GM12878 (cell line): ENCODE results near the gene CADM2. TPM values are rescaled to one million over a fixed set of nuclear protein-coding genes. Genes with fewer than 3 reads are reported as not detected.

Experiments
- ATAC-seq: fragments of 200-7000 bp; cut with Tn5 transposase; 3 replicates; pipeline ENCODE4 v1.9.1; 2020; ENCODE audit warnings: mild to moderate bottlenecking, moderate library complexity
- BruUV-seq: library from RNA; stranded (reverse); fragments of 400-500 nt; replicated peaks from 2 replicates; lab custom pipeline; 2021; lab: Mats Ljungman, UMichigan
- CTCF ChIA-PET: fragments of 300-600 bp; sonication (Branson Sonifier 250); formaldehyde crosslinking; extraction: SDS; loops from one replicate; lab custom pipeline; 2021; ENCODE audit warnings: inconsistent platforms; lab: Yijun Ruan, JAX
- POLR2A ChIA-PET: fragments of 350-600 bp; formaldehyde crosslinking; extraction: SDS; loops from one replicate; lab custom pipeline; 2021; ENCODE audit warnings: inconsistent platforms; lab: Charles Lee
- RAD21 ChIA-PET: fragments of 300-600 bp; sonication (Branson Sonifier 250); formaldehyde crosslinking; loops from one replicate; lab custom pipeline; 2023; ENCODE audit warnings: antibody characterized with exemption; ENCODE audit not compliant: unreplicated experiment; lab: Charles Lee
- SMC1A ChIA-PET: fragments of 300-600 bp; sonication (Branson Sonifier 250); formaldehyde crosslinking; loops from one replicate; lab custom pipeline; 2023; ENCODE audit not compliant: unreplicated experiment, uncharacterized antibody; lab: Charles Lee
- DNase-seq: peaks from one replicate; pipeline ENCODE4 v3.0.0-alpha.2; 2011; ENCODE audit warnings: low read depth, low spot score
- FAIRE-seq: peaks from 3 replicates; lab custom pipeline; 2011; peaks lifted over from hg19 to GRCh38; lab: Jason Lieb, UNC
- H2AFZ ChIP-seq: 2 replicates; pipeline ENCODE4 v1.6.0; 2011; ENCODE audit warnings: low read depth, low read length, control low read depth; ENCODE audit not compliant: control insufficient read depth
- H3K27ac ChIP-seq: 2 replicates; pipeline ENCODE4 v1.5.1; 2011; ENCODE audit warnings: control low read depth; ENCODE audit not compliant: control insufficient read depth, insufficient read depth
- H3K27me3 ChIP-seq, 2 experiments: replicated peaks in 1 of 2; 2 replicates each; pipeline versions ENCODE4 v1.6.0 to v1.6.1; 2011; ENCODE audit warnings: low read length in 1 of 2; ENCODE audit not compliant: control insufficient read depth in 2 of 2, insufficient read depth in 2 of 2
- H3K36me3 ChIP-seq, 2 experiments: 2 replicates each; pipeline ENCODE4 v1.5.1; 2011; ENCODE audit warnings: low read length in 1 of 2; ENCODE audit not compliant: control insufficient read depth in 2 of 2, insufficient read depth in 2 of 2
- H3K4me1 ChIP-seq: 2 replicates; pipeline ENCODE4 v1.6.1; 2011; ENCODE audit warnings: mild to moderate bottlenecking, low read length, moderate library complexity, mixed read lengths; ENCODE audit not compliant: control insufficient read depth, insufficient read depth
- H3K4me2 ChIP-seq: 2 replicates; pipeline ENCODE4 v1.6.0; 2011; ENCODE audit warnings: control low read depth; ENCODE audit not compliant: control insufficient read depth, insufficient read depth
- H3K4me3 ChIP-seq: fragments of 200-600 bp; sonication (generic); 2 replicates; pipeline ENCODE4 v1.5.1; 2016
- H3K79me2 ChIP-seq: 2 replicates; pipeline ENCODE4 v1.6.0; 2011; ENCODE audit warnings: low read length; ENCODE audit not compliant: control insufficient read depth, insufficient read depth
- H3K9ac ChIP-seq: 2 replicates; pipeline ENCODE4 v1.8.0; 2011; ENCODE audit warnings: low read length, control low read depth, mixed read lengths; ENCODE audit not compliant: control insufficient read depth, insufficient read depth
- H3K9me3 ChIP-seq: replicated peaks from 3 replicates; pipeline ENCODE4 v1.5.1; 2011; ENCODE audit warnings: mild to moderate bottlenecking, low read length; ENCODE audit not compliant: control insufficient read depth, insufficient read depth
- H4K20me1 ChIP-seq: 2 replicates; pipeline ENCODE4 v1.6.0; 2011; ENCODE audit not compliant: control insufficient read depth, insufficient read depth
- CHD1 ChIP-seq: IDR thresholded peaks from 2 replicates; pipeline ENCODE4 v1.6.1; 2012; ENCODE audit warnings: low read depth, low read length, improper control_type of control experiment
- NR2C2 ChIP-seq: IDR thresholded peaks from 2 replicates; pipeline ENCODE4 v1.6.1; 2011; ENCODE audit warnings: borderline replicate concordance, low read depth; ENCODE audit not compliant: control insufficient read depth, insufficient read length
- SUPT20H ChIP-seq: IDR thresholded peaks from 2 replicates; pipeline ENCODE4 v1.6.1; 2011; ENCODE audit warnings: low read depth, mild to moderate bottlenecking, low read length, moderate library complexity, borderline replicate concordance; ENCODE audit not compliant: control insufficient read depth
- WGBS: methylation state at CpG from one replicate; pipeline ENCODE4 v1.1.6; 2016; ENCODE audit warnings: low lambda C conversion rate; ENCODE audit not compliant: insufficient replicate concordance, insufficient coverage; ENCODE audit errors: missing lambda C conversion rate; 5-methylcytosine and 5-hydroxymethylcytosine counted together
- in situ Hi-C: fragments of 300-500 bp; cut with MboI; formaldehyde crosslinking; loops from 9 replicates; pipeline ENCODE4 v1.14.3; 2018; ENCODE audit warnings: mixed read lengths
- intact Hi-C: fragments of 100-400 bp; cut with micrococcal nuclease; formaldehyde crosslinking; loops from one replicate; pipeline ENCODE4 v1.14.2; 2022; ENCODE audit not compliant: unreplicated experiment
- polyA plus RNA-seq, 11 experiments: library from polyadenylated mRNA; depleted of rRNA in 4 of 11; unstranded in 6 of 11; stranded (reverse) in 5 of 11; fragments of >200 nt; fragmentation: Nextera tagmentation in 4 of 11; fragmentation: Illumina TruSeq in 1 of 11; extraction: Ambion mirVana in 4 of 11; extraction: Trizol in 1 of 11; gene quantifications; 1 replicate in 1 of 11; 2 replicates in 10 of 11; pipeline versions ENCODE4 v1.2.1 to v1.2.3, GENCODE V29; 2011 to 2016; ENCODE audit warnings: inconsistent platforms in 2 of 11, missing spikeins in 2 of 11, low read depth in 1 of 11
- total RNA-seq, 4 experiments: library from RNA; depleted of rRNA in 3 of 4; stranded (reverse); fragments of >200 nt in 3 of 4; fragmentation: Illumina TruSeq in 1 of 4; extraction: Trizol in 1 of 4; gene quantifications; 2 replicates each; pipeline versions ENCODE4 v1.2.1 to v1.2.3, GENCODE V29; 2013 to 2021
- TF ChIP-seq, protein P1 (sequence below): IDR thresholded peaks from 2 replicates; pipeline ENCODE4 v1.6.1; 2012; ENCODE audit warnings: improper control_type of control experiment, low read depth, low read length; ENCODE audit not compliant: insufficient replicate concordance
- TF ChIP-seq, protein P2 (sequence below): fragments of 450-650 bp; IDR thresholded peaks from 2 replicates; pipeline ENCODE4 v1.6.1; 2014; ENCODE audit warnings: mild to moderate bottlenecking

The CADM2 gene
- total and polyA plus RNA-seq, 10 of the 15 experiments (the other 5 are each of a cell fraction or from before 2014, with no cell fraction given), result 0.13 TPM; not detected in 9

DNA sequence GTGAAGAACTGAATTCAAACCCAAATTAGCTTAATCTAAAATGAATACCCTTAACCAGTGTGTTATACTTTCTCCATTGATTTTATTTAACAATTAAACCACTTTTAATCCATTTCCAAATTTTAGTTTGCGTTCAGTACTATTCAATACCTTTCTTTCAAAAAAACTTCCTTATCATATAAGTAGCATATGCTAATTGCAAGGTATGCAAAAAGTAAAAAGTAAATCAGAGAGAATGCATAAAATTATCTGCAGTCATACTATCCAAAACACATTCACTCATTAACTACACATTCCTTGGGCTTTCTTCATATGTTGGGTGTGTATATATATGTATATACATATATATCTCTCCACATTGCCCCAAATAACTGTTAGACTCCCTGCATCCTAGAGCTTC, 208.8 kb downstream of the CADM2 start:
- no peak overlapping the region for H3K4me3 ChIP-seq
- H3K27me3 ChIP-seq, result no peaks in the 10 kb centered on the region
- H4K20me1 ChIP-seq, result no peaks in the 10 kb centered on the region
- no peaks in the 10 kb centered on the region for H3K4me1 ChIP-seq
- FAIRE-seq (no peak), ATAC-seq (no peak), DNase-seq (no peak)
- no peak overlapping the region for H3K9ac ChIP-seq
- in situ Hi-C loops (no loop called here), intact Hi-C loops (no loop called here)
- ChIA-PET CTCF (no interaction called here), POLR2A (no interaction called here), SMC1A (interaction anchor here (0.6 kb wide), 1 partner anchor 32 kb away, joined by 3 read pairs; no protein-coding TSS in a partner anchor), RAD21 (no interaction called here)
- no TSS peak for BruUV-seq
- no peaks in the 10 kb centered on the region for H3K36me3 ChIP-seq
- TF ChIP-seq NR2C2 (no peak), CHD1 (no peak), SUPT20H (no peak)
- TF ChIP-seq, protein P1, sequence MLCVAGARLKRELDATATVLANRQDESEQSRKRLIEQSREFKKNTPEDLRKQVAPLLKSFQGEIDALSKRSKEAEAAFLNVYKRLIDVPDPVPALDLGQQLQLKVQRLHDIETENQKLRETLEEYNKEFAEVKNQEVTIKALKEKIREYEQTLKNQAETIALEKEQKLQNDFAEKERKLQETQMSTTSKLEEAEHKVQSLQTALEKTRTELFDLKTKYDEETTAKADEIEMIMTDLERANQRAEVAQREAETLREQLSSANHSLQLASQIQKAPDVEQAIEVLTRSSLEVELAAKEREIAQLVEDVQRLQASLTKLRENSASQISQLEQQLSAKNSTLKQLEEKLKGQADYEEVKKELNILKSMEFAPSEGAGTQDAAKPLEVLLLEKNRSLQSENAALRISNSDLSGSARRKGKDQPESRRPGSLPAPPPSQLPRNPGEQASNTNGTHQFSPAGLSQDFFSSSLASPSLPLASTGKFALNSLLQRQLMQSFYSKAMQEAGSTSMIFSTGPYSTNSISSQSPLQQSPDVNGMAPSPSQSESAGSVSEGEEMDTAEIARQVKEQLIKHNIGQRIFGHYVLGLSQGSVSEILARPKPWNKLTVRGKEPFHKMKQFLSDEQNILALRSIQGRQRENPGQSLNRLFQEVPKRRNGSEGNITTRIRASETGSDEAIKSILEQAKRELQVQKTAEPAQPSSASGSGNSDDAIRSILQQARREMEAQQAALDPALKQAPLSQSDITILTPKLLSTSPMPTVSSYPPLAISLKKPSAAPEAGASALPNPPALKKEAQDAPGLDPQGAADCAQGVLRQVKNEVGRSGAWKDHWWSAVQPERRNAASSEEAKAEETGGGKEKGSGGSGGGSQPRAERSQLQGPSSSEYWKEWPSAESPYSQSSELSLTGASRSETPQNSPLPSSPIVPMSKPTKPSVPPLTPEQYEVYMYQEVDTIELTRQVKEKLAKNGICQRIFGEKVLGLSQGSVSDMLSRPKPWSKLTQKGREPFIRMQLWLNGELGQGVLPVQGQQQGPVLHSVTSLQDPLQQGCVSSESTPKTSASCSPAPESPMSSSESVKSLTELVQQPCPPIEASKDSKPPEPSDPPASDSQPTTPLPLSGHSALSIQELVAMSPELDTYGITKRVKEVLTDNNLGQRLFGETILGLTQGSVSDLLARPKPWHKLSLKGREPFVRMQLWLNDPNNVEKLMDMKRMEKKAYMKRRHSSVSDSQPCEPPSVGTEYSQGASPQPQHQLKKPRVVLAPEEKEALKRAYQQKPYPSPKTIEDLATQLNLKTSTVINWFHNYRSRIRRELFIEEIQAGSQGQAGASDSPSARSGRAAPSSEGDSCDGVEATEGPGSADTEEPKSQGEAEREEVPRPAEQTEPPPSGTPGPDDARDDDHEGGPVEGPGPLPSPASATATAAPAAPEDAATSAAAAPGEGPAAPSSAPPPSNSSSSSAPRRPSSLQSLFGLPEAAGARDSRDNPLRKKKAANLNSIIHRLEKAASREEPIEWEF, result no peak
- TF ChIP-seq, protein P2, sequence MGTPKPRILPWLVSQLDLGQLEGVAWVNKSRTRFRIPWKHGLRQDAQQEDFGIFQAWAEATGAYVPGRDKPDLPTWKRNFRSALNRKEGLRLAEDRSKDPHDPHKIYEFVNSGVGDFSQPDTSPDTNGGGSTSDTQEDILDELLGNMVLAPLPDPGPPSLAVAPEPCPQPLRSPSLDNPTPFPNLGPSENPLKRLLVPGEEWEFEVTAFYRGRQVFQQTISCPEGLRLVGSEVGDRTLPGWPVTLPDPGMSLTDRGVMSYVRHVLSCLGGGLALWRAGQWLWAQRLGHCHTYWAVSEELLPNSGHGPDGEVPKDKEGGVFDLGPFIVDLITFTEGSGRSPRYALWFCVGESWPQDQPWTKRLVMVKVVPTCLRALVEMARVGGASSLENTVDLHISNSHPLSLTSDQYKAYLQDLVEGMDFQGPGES, result no peak
- H3K79me2 ChIP-seq, result no peaks in the 10 kb centered on the region
- no peaks in the 10 kb centered on the region for H3K9me3 ChIP-seq
- H2AFZ ChIP-seq, result no peak overlapping the region
- no peak overlapping the region for H3K4me2 ChIP-seq
- WGBS, result 42% methylated on average over 1 of the region's 1 CpG
- no peak overlapping the region for H3K27ac ChIP-seq
